Glomerular visceral epithelial cell (primary cell): ENCODE measurements around the gene PTBP3.
A peak's percentile ranks its signal among the peaks of the same experiment; 100 is the strongest.
"Not testable (repeated sequence)": the region's sequence is repeated elsewhere in the genome, so short reads cannot be mapped to it uniquely, and the experiment has no call there.

Source experiments
- DNase-seq: peaks from one replicate; pipeline ENCODE4 v3.0.0-alpha.2; 2016; ENCODE audit errors: extremely low spot score

PTBP3 gene

GRCh38 chr9:112322701-112323377, 10.6 kb downstream of the PTBP3 start:
- peak; percentile 29 for DNase-seq

GRCh38 chr9:112316258-112316943, 17.0 kb downstream of the PTBP3 start:
- DNase-seq = no peak

GRCh38 chr9:112315331-112316257, 17.8 kb downstream of the PTBP3 start:
- DNase-seq = no peak

GRCh38 chr9:112312139-112312538, 21.3 kb downstream of the PTBP3 start:
- DNase-seq = no peak

GRCh38 chr9:112311497-112311896, 21.9 kb downstream of the PTBP3 start:
- no peak for DNase-seq

GRCh38 chr9:112310826-112311225, 22.6 kb downstream of the PTBP3 start:
- DNase-seq = no peak

- no peak for DNase-seq
Measured at GRCh38 chr9:112308588-112308987, 24.8 kb downstream of the PTBP3 start.

GRCh38 chr9:112301420-112301819, 32.0 kb downstream of the PTBP3 start:
- DNase-seq = no peak

- peak; percentile 31 for DNase-seq
Measured at GRCh38 chr9:112299514-112299913, 33.9 kb downstream of the PTBP3 start.

GRCh38 chr9:112296929-112297328, 36.5 kb downstream of the PTBP3 start:
- DNase-seq = no peak

- DNase-seq = no peak
Measured at GRCh38 chr9:112295174-112295573, 38.2 kb downstream of the PTBP3 start.

- DNase-seq = no peak
Measured at GRCh38 chr9:112288029-112288428, 45.4 kb downstream of the PTBP3 start.

- DNase-seq = no peak
Measured at GRCh38 chr9:112286926-112287325, 46.5 kb downstream of the PTBP3 start.

- no peak for DNase-seq
Measured at GRCh38 chr9:112285056-112285455, 48.4 kb downstream of the PTBP3 start.

GRCh38 chr9:112283582-112284253, 49.7 kb downstream of the PTBP3 start:
- DNase-seq = no peak

GRCh38 chr9:112282841-112283240, 50.6 kb downstream of the PTBP3 start:
- not testable (repeated sequence) for DNase-seq

GRCh38 chr9:112280904-112281303, 52.5 kb downstream of the PTBP3 start:
- DNase-seq = no peak

GRCh38 chr9:112279501-112279900, 53.9 kb downstream of the PTBP3 start:
- no peak for DNase-seq

- DNase-seq = no peak
Measured at GRCh38 chr9:112278152-112278551, 55.3 kb downstream of the PTBP3 start.

- DNase-seq = no peak
Measured at GRCh38 chr9:112274600-112274999, 58.8 kb downstream of the PTBP3 start.

- no peak for DNase-seq
Measured at GRCh38 chr9:112273876-112274275, 59.5 kb downstream of the PTBP3 start.
